GM12878 (cell line): Measurements from ENCODE around the gene RRH. TPM values are rescaled to one million over a fixed set of nuclear protein-coding genes. Genes with fewer than 3 reads are reported as not detected.

Source experiments
- ATAC-seq: fragments of 200-7000 bp; cut with Tn5 transposase; 3 replicates; pipeline ENCODE4 v1.9.1; 2020; ENCODE audit warnings: mild to moderate bottlenecking, moderate library complexity
- BruUV-seq: library from RNA; stranded (reverse); fragments of 400-500 nt; replicated peaks from 2 replicates; lab custom pipeline; 2021; lab: Mats Ljungman, UMichigan
- CTCF ChIA-PET: fragments of 300-600 bp; sonication (Branson Sonifier 250); formaldehyde crosslinking; extraction: SDS; loops from one replicate; lab custom pipeline; 2021; ENCODE audit warnings: inconsistent platforms; lab: Yijun Ruan, JAX
- POLR2A ChIA-PET: fragments of 350-600 bp; formaldehyde crosslinking; extraction: SDS; loops from one replicate; lab custom pipeline; 2021; ENCODE audit warnings: inconsistent platforms; lab: Charles Lee
- RAD21 ChIA-PET: fragments of 300-600 bp; sonication (Branson Sonifier 250); formaldehyde crosslinking; loops from one replicate; lab custom pipeline; 2023; ENCODE audit warnings: antibody characterized with exemption; ENCODE audit not compliant: unreplicated experiment; lab: Charles Lee
- SMC1A ChIA-PET: fragments of 300-600 bp; sonication (Branson Sonifier 250); formaldehyde crosslinking; loops from one replicate; lab custom pipeline; 2023; ENCODE audit not compliant: unreplicated experiment, uncharacterized antibody; lab: Charles Lee
- DNase-seq: peaks from one replicate; pipeline ENCODE4 v3.0.0-alpha.2; 2011; ENCODE audit warnings: low read depth, low spot score
- FAIRE-seq: peaks from 3 replicates; lab custom pipeline; 2011; peaks lifted over from hg19 to GRCh38; lab: Jason Lieb, UNC
- H2AFZ ChIP-seq: 2 replicates; pipeline ENCODE4 v1.6.0; 2011; ENCODE audit warnings: low read depth, low read length, control low read depth; ENCODE audit not compliant: control insufficient read depth
- H3K27ac ChIP-seq: 2 replicates; pipeline ENCODE4 v1.5.1; 2011; ENCODE audit warnings: control low read depth; ENCODE audit not compliant: control insufficient read depth, insufficient read depth
- H3K27me3 ChIP-seq, 2 experiments: replicated peaks in 1 of 2; 2 replicates each; pipeline versions ENCODE4 v1.6.0 to v1.6.1; 2011; ENCODE audit warnings: low read length in 1 of 2; ENCODE audit not compliant: control insufficient read depth in 2 of 2, insufficient read depth in 2 of 2
- H3K36me3 ChIP-seq, 2 experiments: 2 replicates each; pipeline ENCODE4 v1.5.1; 2011; ENCODE audit warnings: low read length in 1 of 2; ENCODE audit not compliant: control insufficient read depth in 2 of 2, insufficient read depth in 2 of 2
- H3K4me1 ChIP-seq: 2 replicates; pipeline ENCODE4 v1.6.1; 2011; ENCODE audit warnings: mild to moderate bottlenecking, low read length, moderate library complexity, mixed read lengths; ENCODE audit not compliant: control insufficient read depth, insufficient read depth
- H3K4me2 ChIP-seq: 2 replicates; pipeline ENCODE4 v1.6.0; 2011; ENCODE audit warnings: control low read depth; ENCODE audit not compliant: control insufficient read depth, insufficient read depth
- H3K4me3 ChIP-seq: fragments of 200-600 bp; sonication (generic); 2 replicates; pipeline ENCODE4 v1.5.1; 2016
- H3K79me2 ChIP-seq: 2 replicates; pipeline ENCODE4 v1.6.0; 2011; ENCODE audit warnings: low read length; ENCODE audit not compliant: control insufficient read depth, insufficient read depth
- H3K9ac ChIP-seq: 2 replicates; pipeline ENCODE4 v1.8.0; 2011; ENCODE audit warnings: low read length, control low read depth, mixed read lengths; ENCODE audit not compliant: control insufficient read depth, insufficient read depth
- H3K9me3 ChIP-seq: replicated peaks from 3 replicates; pipeline ENCODE4 v1.5.1; 2011; ENCODE audit warnings: mild to moderate bottlenecking, low read length; ENCODE audit not compliant: control insufficient read depth, insufficient read depth
- H4K20me1 ChIP-seq: 2 replicates; pipeline ENCODE4 v1.6.0; 2011; ENCODE audit not compliant: control insufficient read depth, insufficient read depth
- BCLAF1 ChIP-seq: fragments of 450-650 bp; IDR thresholded peaks from 2 replicates; pipeline ENCODE4 v1.6.1; 2017; ENCODE audit warnings: antibody characterized with exemption, mild to moderate bottlenecking, moderate library complexity
- CBX3 ChIP-seq: fragments of 200-600 bp; sonication (generic); IDR thresholded peaks from 2 replicates; pipeline ENCODE4 v1.6.1; 2016; ENCODE audit warnings: low read depth, borderline replicate concordance
- CTCF ChIP-seq, 3 experiments: IDR thresholded peaks in 2 of 3; conservative IDR thresholded peaks in 1 of 3; 2 replicates each; pipeline ENCODE4 v1.5.1; 2011; ENCODE audit warnings: low read depth in 3 of 3, low read length in 3 of 3, mild to moderate bottlenecking in 3 of 3, control low read depth in 2 of 3, moderate library complexity in 2 of 3, inconsistent platforms in 1 of 3, mixed read lengths in 1 of 3; ENCODE audit not compliant: control insufficient read depth in 2 of 3, insufficient read depth in 1 of 3; ENCODE audit errors: extremely low read depth in 1 of 3
- ESRRA ChIP-seq: IDR thresholded peaks from 2 replicates; pipeline ENCODE4 v1.6.1; 2012; ENCODE audit warnings: mild to moderate bottlenecking, low read length, improper control_type of control experiment
- EZH2 ChIP-seq: IDR thresholded peaks from 2 replicates; pipeline ENCODE4 v1.6.1; 2012; ENCODE audit warnings: low read depth, mild to moderate bottlenecking, control low read depth, inconsistent platforms, low read length, borderline replicate concordance; ENCODE audit not compliant: control insufficient read depth
- FOXM1 ChIP-seq: IDR thresholded peaks from 2 replicates; pipeline ENCODE4 v1.6.1; 2012; ENCODE audit warnings: low read depth, mild to moderate bottlenecking, inconsistent platforms, low read length, moderate library complexity
- IRF4 ChIP-seq: IDR thresholded peaks from 2 replicates; pipeline ENCODE4 v1.6.1; 2011; ENCODE audit warnings: low read depth, low read length
- MXI1 ChIP-seq: fragments of 150-350 bp; IDR thresholded peaks from 2 replicates; pipeline ENCODE4 v1.6.1; 2011; ENCODE audit warnings: low read depth, mild to moderate bottlenecking, inconsistent platforms, low read length, improper control_type of control experiment
- NFYA ChIP-seq: IDR thresholded peaks from 2 replicates; pipeline ENCODE4 v1.6.1; 2011; ENCODE audit warnings: low read depth, mild to moderate bottlenecking, low read length, improper control_type of control experiment, borderline replicate concordance
- NRF1 ChIP-seq: conservative IDR thresholded peaks from 2 replicates; pipeline ENCODE4 v1.6.1; 2011; ENCODE audit warnings: mild to moderate bottlenecking, low read depth, low read length, improper control_type of control experiment
- POLR2A ChIP-seq: IDR thresholded peaks from 2 replicates; pipeline ENCODE4 v1.6.1; 2011; ENCODE audit warnings: low read depth, mild to moderate bottlenecking, low read length
- RUNX3 ChIP-seq: IDR thresholded peaks from 2 replicates; pipeline ENCODE4 v1.6.1; 2012; ENCODE audit warnings: low read length, inconsistent platforms
- SRF ChIP-seq, 2 experiments: IDR thresholded peaks; 2 replicates each; pipeline ENCODE4 v1.6.1; 2011; ENCODE audit warnings: low read depth in 2 of 2, low read length in 2 of 2, mild to moderate bottlenecking in 1 of 2, moderate library complexity in 1 of 2
- USF1 ChIP-seq: IDR thresholded peaks from 2 replicates; pipeline ENCODE4 v1.6.1; 2011; ENCODE audit warnings: borderline replicate concordance, low read depth, mild to moderate bottlenecking, moderate library complexity, mixed read lengths, low read length; ENCODE audit not compliant: insufficient read depth; ENCODE audit errors: extremely low read length
- ZNF207 ChIP-seq: fragments of 450-650 bp; IDR thresholded peaks from 2 replicates; pipeline ENCODE4 v1.6.1; 2014; ENCODE audit warnings: antibody characterized with exemption, mild to moderate bottlenecking, borderline replicate concordance
- ZNF24 ChIP-seq: fragments of 450-650 bp; IDR thresholded peaks from 2 replicates; pipeline ENCODE4 v1.6.1; 2017; ENCODE audit warnings: antibody characterized with exemption, mild to moderate bottlenecking
- ZZZ3 ChIP-seq: IDR thresholded peaks from 2 replicates; pipeline ENCODE4 v1.6.1; 2011; ENCODE audit warnings: low read depth; ENCODE audit not compliant: control insufficient read depth, insufficient read length
- WGBS: methylation state at CpG from one replicate; pipeline ENCODE4 v1.1.6; 2016; ENCODE audit warnings: low lambda C conversion rate; ENCODE audit not compliant: insufficient replicate concordance, insufficient coverage; ENCODE audit errors: missing lambda C conversion rate; 5-methylcytosine and 5-hydroxymethylcytosine counted together
- in situ Hi-C: fragments of 300-500 bp; cut with MboI; formaldehyde crosslinking; loops from 9 replicates; pipeline ENCODE4 v1.14.3; 2018; ENCODE audit warnings: mixed read lengths
- intact Hi-C: fragments of 100-400 bp; cut with micrococcal nuclease; formaldehyde crosslinking; loops from one replicate; pipeline ENCODE4 v1.14.2; 2022; ENCODE audit not compliant: unreplicated experiment
- polyA plus RNA-seq, 11 experiments: library from polyadenylated mRNA; depleted of rRNA in 4 of 11; unstranded in 6 of 11; stranded (reverse) in 5 of 11; fragments of >200 nt; fragmentation: Nextera tagmentation in 4 of 11; fragmentation: Illumina TruSeq in 1 of 11; extraction: Ambion mirVana in 4 of 11; extraction: Trizol in 1 of 11; gene quantifications; 1 replicate in 1 of 11; 2 replicates in 10 of 11; pipeline versions ENCODE4 v1.2.1 to v1.2.3, GENCODE V29; 2011 to 2016; ENCODE audit warnings: inconsistent platforms in 2 of 11, missing spikeins in 2 of 11, low read depth in 1 of 11
- total RNA-seq, 4 experiments: library from RNA; depleted of rRNA in 3 of 4; stranded (reverse); fragments of >200 nt in 3 of 4; fragmentation: Illumina TruSeq in 1 of 4; extraction: Trizol in 1 of 4; gene quantifications; 2 replicates each; pipeline versions ENCODE4 v1.2.1 to v1.2.3, GENCODE V29; 2013 to 2021

The RRH gene
- total and polyA plus RNA-seq, 10 of the 15 experiments (the other 5 are each of a cell fraction or from before 2014, with no cell fraction given), result 0.06 to 0.24 (median 0.12) TPM; not detected in 6

- WGBS, result 57% methylated on average over 2 of the region's 2 CpGs
- TF ChIP-seq USF1, result no peak
- TF ChIP-seq ESRRA, result no peak
- no peak for TF ChIP-seq NRF1
- TF ChIP-seq CTCF (IDR thresholded peaks at IDR 0.05 in 2 of 3, conservative IDR thresholded peaks at IDR 0.05 in 1 of 3; ENCODE audit: control insufficient read depth in 2 of 3, extremely low read depth in 1 of 3, insufficient read depth in 1 of 3, low read depth in 3 of 3, low read length in 3 of 3), result no peak
- TF ChIP-seq POLR2A, result no peak
- TF ChIP-seq RUNX3, result no peak
- TF ChIP-seq SRF (IDR thresholded peaks at IDR 0.05; ENCODE audit: low read depth in 2 of 2, low read length in 2 of 2), result no peak
- TF ChIP-seq FOXM1, result no peak
- no peak for TF ChIP-seq EZH2
- TF ChIP-seq IRF4, result no peak
- TF ChIP-seq ZNF24, result no peak
- TF ChIP-seq MXI1, result no peak
- TF ChIP-seq ZNF207, result no peak
- no peak for TF ChIP-seq NFYA
- TF ChIP-seq CBX3, result no peak
- TF ChIP-seq ZZZ3, result no peak
- TF ChIP-seq BCLAF1, result no peak
- in situ Hi-C loops, result no loop called here
- ChIA-PET CTCF (interaction anchor here (0.8 to 2.0 kb wide), 8 partner anchors 101 to 379 kb away, joined by 3 to 5 read pairs (median 3); partner anchors contain the start of gene SEC24B), SMC1A (interaction anchor here (0.8 to 1.1 kb wide), 3 partner anchors 175 to 239 kb away, joined by 3 to 4 read pairs (median 3); no protein-coding TSS in a partner anchor), POLR2A (interaction anchor here (0.6 kb wide), 1 partner anchor 174 kb away, joined by 3 read pairs; no protein-coding TSS in a partner anchor), RAD21 (interaction anchor here (1.8 to 2.3 kb wide), 2 partner anchors 71 to 98 kb away, joined by 5 to 6 read pairs; partner anchors contain the start of gene CASP6)
- Histone ChIP-seq H3K9me3 (no peaks in the 10 kb centered on the region), H3K36me3 (no peaks in the 10 kb centered on the region), H3K9ac (no peak within 1 kb of the TSS), H3K4me3 (no peak within 1 kb of the TSS), H3K27me3 (peaks cover 0 to 2% of the 10 kb centered on the region in 2 experiments; a peak in 1 of 4 replicates), H2AFZ (no peak within 1 kb of the TSS), H3K27ac (no peak within 1 kb of the TSS), H3K4me2 (no peak within 1 kb of the TSS), H3K79me2 (no peaks in the 10 kb centered on the region), H3K4me1 (no peaks in the 10 kb centered on the region), H4K20me1 (no peaks in the 10 kb centered on the region)
- intact Hi-C loops, result no loop called here
- ATAC-seq (no peak), FAIRE-seq (no peak), DNase-seq (no peak)
- no TSS peak for BruUV-seq
Measured at GRCh38 chr4:109801895-109802319, 25.9 kb upstream of the RRH start, which contains the start of gene CFI. TSS of gene CFI (minus strand) at chr4:109801999. CDS start at chr4:109801971, 28 bp downstream.
